Measurements from ENCODE around the gene GSKIP.

Gene GSKIP

GRCh38 chr14:96383445-96383844 lies 20.1 kb downstream of the GSKIP start:
- DNase-seq: no peak

GRCh38 chr14:96384053-96384452 lies 20.7 kb downstream of the GSKIP start:
- DNase-seq: no peak

GRCh38 chr14:96384740-96385139 lies 21.4 kb downstream of the GSKIP start:
- no peak for DNase-seq

DNA sequence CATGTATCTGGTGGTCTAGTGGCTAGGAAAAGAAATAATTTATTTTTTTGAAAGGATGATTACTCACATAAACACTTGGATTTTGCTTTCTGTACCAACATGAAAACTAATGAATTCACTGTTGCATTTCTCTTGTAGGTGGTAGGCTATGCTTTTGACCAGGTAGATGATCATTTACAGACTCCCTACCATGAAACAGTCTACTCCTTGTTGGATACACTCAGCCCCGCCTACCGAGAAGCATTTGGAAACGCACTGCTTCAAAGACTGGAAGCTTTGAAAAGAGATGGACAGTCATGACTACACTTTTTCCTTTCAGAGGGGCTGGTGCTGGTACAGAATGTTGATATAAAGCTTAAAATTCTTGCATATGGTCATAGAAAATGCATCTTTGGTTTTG lies 22.1 kb downstream of the GSKIP start:
- no peak for DNase-seq

- DNase-seq: no peak
These were observed 27.6 kb downstream of the GSKIP start for GRCh38 chr14:96390965-96391292.

DNA sequence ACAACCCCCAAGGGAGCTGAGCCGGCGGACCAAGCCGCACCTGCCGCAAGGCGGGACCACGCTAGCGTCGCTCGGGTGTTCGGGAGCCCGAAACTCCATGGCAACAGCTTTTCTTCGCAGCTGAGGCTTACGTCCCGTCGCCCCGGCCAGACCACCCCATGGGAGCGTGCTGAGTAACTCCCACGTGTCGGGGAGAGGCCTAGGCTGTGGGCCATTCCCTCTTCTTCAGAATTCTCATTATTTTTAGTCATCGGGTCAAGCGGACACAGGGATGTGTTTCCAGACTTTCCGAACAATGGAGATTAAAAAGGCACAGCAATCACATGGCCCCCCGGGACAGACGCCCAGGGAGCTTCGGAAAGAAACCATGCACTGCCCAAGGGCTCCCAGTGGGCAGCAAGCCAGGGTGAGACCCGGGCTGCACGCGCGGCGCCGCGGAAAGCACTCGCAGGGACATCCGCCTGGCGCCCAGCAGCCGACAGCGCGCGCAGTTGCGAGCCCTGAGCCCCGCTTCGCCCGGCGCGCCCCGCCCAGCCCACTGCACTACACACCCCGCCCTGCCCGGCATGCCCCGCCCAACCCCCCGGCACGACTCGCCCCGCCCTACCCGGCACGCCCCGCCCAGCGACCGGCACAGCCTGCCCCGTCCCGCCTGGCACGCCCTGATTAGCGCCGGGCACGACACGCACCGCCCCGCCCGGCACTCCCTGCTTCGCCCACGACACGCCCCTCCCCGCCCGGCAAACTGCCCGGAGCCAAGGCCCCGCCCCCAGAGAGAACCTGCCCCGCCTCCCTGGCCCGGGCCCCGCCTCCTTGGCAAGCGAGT lies 28.2 kb downstream of the GSKIP start:
- peak; percentile 99 for DNase-seq

DNA sequence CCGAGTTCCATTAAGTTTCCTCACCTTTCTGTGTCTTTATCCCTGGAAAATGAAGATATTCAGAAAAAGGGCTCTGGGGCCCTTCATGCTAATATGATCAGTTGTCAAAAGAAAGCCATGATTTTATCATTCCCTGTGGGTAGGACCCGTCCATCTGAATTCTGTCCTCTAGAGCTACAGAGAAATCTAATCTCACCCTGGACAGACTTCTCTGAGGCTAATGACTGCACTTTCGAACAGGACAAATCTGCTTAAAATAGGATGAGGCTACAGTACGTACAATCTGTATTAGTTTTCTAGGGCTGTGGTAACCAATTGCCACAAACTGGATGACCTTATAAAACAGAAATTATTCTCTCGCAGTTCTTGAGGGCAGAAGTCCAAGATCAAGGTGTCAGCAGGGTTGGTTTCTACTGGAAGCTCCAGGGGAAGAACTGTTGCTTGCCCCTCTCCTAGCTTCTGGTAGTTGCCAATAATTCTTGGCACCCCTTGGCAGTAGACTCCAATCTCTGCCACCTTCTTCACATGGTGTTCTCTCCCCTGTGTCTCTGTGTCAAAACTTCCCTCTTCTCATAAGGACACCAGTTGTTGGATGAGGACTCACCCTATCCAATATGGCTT lies 29.9 kb downstream of the GSKIP start:
- DNase-seq: no peak

GRCh38 chr14:96394047-96394815 lies 30.9 kb downstream of the GSKIP start:
- DNase-seq: no peak

- DNase-seq: no peak
These were observed 35.1 kb downstream of the GSKIP start for GRCh38 chr14:96398432-96398831.

GRCh38 chr14:96398921-96399320 lies 35.6 kb downstream of the GSKIP start:
- no peak for DNase-seq

- no peak for DNase-seq
These were observed 36.1 kb downstream of the GSKIP start for GRCh38 chr14:96399405-96399804.

DNA sequence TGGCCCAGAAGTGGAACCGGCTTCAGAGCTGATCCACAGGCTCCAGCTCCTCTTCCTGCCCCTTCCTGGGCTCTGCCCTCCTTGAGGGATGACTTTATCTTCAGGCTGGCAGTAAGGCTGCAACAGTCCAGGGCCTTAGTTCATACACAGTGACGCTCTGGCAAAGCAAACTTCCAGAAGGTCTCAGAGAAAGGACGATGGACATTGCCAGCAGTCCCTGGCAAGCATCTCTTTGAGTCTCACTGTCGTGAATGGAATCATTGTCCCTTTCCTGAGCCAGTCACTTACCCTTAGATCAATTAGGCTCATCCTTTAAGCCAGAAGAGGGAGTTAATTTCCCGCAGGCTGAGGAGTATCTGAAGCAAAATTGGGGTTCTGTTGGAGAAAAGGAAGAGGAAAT lies 37.2 kb downstream of the GSKIP start:
- DNase-seq: no peak

GRCh38 chr14:96403409-96403808 lies 40.1 kb downstream of the GSKIP start:
- no peak for DNase-seq

DNA sequence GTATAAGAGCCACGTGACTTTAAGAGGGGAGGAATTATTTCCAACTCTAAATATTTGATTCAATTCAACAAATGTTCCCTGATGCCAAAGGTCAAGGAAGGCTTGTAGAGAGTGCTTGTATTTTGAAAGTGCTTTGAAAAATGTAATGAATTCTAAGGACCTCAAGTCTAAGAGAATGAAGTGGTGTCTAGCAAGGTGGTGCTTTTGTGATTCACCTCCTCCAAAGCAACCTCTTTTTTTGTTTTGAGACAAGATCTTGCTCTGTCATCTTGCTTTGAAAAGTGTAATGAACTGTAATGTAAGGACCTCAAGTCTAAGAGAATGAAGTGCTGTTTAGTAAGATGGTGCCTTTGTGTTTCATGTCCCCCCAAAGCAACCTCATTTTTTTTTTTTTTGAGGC lies 42.4 kb downstream of the GSKIP start:
- DNase-seq: no peak

DNA sequence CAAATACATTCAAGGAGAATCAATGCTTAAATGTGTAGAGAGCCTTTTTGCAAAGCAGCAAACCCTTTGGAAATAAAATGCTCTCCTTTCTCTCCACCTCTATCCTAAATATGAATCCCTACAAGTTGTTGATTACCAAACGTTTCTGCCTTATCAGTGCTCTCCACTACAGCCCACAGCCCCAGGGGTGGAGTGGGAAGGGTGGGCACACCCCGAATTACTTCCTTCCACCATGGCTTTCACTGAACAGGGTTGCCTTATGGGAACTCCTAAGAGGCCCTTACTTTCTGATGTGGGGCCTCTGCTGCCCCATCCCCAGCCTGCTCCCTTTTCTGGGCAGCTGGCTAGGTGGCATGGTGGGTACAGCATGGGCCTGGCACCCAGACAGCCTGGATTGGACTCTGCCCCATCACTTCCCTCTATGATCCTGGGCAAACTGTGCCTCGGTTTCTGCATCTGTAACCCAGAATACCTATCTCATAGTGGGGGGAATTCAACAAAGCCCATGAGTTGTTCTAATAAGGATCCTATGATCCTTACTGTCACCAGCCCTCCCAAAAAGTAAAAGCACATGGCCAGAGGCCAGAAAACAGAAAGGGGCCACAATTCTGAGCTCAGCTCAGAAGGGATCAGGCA lies 44.7 kb downstream of the GSKIP start:
- DNase-seq: no peak

GRCh38 chr14:96408608-96409007 lies 45.3 kb downstream of the GSKIP start:
- DNase-seq: no peak

GRCh38 chr14:96409701-96410100 lies 46.4 kb downstream of the GSKIP start:
- no peak for DNase-seq

- DNase-seq: no peak
These were observed 46.8 kb downstream of the GSKIP start for GRCh38 chr14:96410119-96410518.

GRCh38 chr14:96413526-96413925 lies 50.2 kb downstream of the GSKIP start:
- DNase-seq: no peak

GRCh38 chr14:96415559-96415958 lies 52.2 kb downstream of the GSKIP start:
- no peak for DNase-seq

DNA sequence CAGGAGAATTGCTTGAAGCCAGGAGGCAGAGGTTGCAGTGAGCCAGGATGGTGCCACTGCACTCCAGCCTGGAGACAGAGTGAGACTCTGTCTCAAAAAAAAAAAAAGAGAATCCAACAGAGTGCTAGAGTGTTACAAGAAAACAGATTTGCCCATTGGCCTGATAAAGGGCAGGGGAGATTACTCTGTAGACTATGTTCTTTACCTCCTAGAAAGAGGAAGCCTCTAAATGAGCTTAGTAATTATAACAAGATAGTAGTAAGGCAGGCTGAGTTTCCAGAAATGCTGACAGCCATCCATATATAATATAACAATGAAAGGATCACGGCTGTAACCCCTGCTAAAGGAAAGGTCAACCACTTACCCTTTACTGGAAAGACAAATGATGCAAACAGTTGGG lies 53.0 kb downstream of the GSKIP start:
- no peak for DNase-seq

GRCh38 chr14:96417254-96417653 lies 53.9 kb downstream of the GSKIP start:
- DNase-seq: no peak

DNA sequence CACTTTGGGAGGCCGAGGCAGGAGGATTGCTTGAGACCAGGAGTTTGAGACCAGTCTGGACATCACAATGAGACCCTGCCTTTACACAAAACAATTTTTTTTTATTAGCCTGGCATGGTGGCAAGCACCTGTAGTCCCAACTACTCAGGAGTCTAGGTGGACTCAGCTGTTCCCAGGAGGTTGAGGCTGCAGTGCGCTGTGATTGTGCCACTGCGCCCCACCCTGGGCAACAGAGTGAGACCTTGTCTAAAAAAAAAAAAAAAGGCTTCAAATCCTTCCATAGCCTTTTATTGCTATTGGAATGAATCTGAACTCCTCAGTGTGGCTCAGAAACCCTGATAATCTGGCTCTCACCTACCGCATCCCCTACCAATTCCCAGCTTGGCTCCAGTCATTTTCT lies 54.7 kb downstream of the GSKIP start:
- DNase-seq: no peak

DNA sequence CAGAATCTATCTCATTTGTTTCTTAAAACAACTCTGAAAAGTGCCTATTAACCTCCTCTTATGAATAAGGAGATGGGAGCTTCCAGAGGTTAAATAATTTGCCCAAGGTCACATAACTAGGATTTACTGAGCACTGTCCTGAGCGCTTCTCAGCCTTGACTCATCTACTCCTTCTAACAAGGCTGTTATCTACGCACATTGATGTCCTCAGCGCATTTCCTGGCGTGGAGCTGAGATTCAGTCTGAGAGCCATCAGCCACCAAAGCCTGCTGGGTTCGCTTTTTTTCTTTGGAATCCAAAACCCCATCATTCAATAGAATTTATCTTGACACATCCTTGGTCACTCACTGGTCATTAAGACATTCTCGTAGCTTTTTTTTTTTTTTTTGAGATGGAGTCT lies 57.9 kb downstream of the GSKIP start:
- no peak for DNase-seq
